CD4-positive, alpha-beta T cell treated with Interleukin-21 for 1 hour (primary cell): ENCODE measurements around the gene PDGFRB.

ENCODE experiments used
- DNase-seq: peaks from one replicate; pipeline ENCODE4 v3.0.0-alpha.2; 2020

PDGFRB gene

GRCh38 chr5:150080696-150081435 lies 74.8 kb downstream of the PDGFRB start:
- no peak for DNase-seq

GRCh38 chr5:150079909-150080461 lies 75.7 kb downstream of the PDGFRB start:
- no peak for DNase-seq

- DNase-seq = no peak
These were observed 76.6 kb downstream of the PDGFRB start for GRCh38 chr5:150078802-150079689.

- no peak for DNase-seq
These were observed 77.4 kb downstream of the PDGFRB start for GRCh38 chr5:150077996-150078801.

- DNase-seq = no peak
These were observed 78.6 kb downstream of the PDGFRB start for GRCh38 chr5:150077060-150077459.

GRCh38 chr5:150075806-150076205 lies 79.8 kb downstream of the PDGFRB start:
- DNase-seq = no peak

GRCh38 chr5:150075233-150075632 lies 80.4 kb downstream of the PDGFRB start:
- DNase-seq = no peak

GRCh38 chr5:150073677-150074076 lies 82.0 kb downstream of the PDGFRB start:
- no peak for DNase-seq

- no peak for DNase-seq
These were observed 82.5 kb downstream of the PDGFRB start for GRCh38 chr5:150073086-150073625.

- DNase-seq = no peak
These were observed 84.8 kb downstream of the PDGFRB start for GRCh38 chr5:150070821-150071220.

- no peak for DNase-seq
These were observed 85.7 kb downstream of the PDGFRB start for GRCh38 chr5:150069672-150070627.

GRCh38 chr5:150068961-150069645 lies 86.5 kb downstream of the PDGFRB start:
- DNase-seq = no peak

GRCh38 chr5:150068472-150068871 lies 87.2 kb downstream of the PDGFRB start:
- no peak for DNase-seq

- DNase-seq = no peak
These were observed 87.6 kb downstream of the PDGFRB start for GRCh38 chr5:150068071-150068470.

- no peak for DNase-seq
These were observed 88.2 kb downstream of the PDGFRB start for GRCh38 chr5:150067405-150067960.

- DNase-seq = no peak
These were observed 88.7 kb downstream of the PDGFRB start for GRCh38 chr5:150066901-150067396.

- no peak for DNase-seq
These were observed 89.2 kb downstream of the PDGFRB start for GRCh38 chr5:150066436-150066835.

GRCh38 chr5:150065886-150066285 lies 89.8 kb downstream of the PDGFRB start:
- no peak for DNase-seq

GRCh38 chr5:150065346-150065745 lies 90.3 kb downstream of the PDGFRB start:
- no peak for DNase-seq

GRCh38 chr5:150064681-150065220 lies 90.9 kb downstream of the PDGFRB start:
- DNase-seq = no peak
